IMR-90 (cell line): ENCODE data around the gene LMAN2.

Experiments
- BHLHE40 ChIP-seq: fragments of 150-350 bp; IDR thresholded peaks from 2 replicates; pipeline ENCODE4 v1.6.1; 2016; ENCODE audit warnings: mild to moderate bottlenecking, low read depth, low read length
- CTCF ChIP-seq: conservative IDR thresholded peaks from 2 replicates; pipeline ENCODE4 v1.5.1; 2012; ENCODE audit warnings: mild to moderate bottlenecking, low read depth, low read length, improper control_type of control experiment
- MXI1 ChIP-seq: IDR thresholded peaks from 2 replicates; pipeline ENCODE4 v1.6.1; 2012; ENCODE audit warnings: low read depth, mild to moderate bottlenecking, low read length, moderate library complexity, borderline replicate concordance
- RAD21 ChIP-seq: IDR thresholded peaks from 2 replicates; pipeline ENCODE4 v1.6.1; 2012; ENCODE audit warnings: low read length, improper control_type of control experiment
- RCOR1 ChIP-seq: IDR thresholded peaks from 2 replicates; pipeline ENCODE4 v1.6.1; 2012; ENCODE audit warnings: mild to moderate bottlenecking, low read length, improper control_type of control experiment; ENCODE audit not compliant: insufficient replicate concordance
- SMC3 ChIP-seq: fragments of 150-350 bp; IDR thresholded peaks from 2 replicates; pipeline ENCODE4 v1.6.1; 2016; ENCODE audit warnings: low read depth, mild to moderate bottlenecking, antibody characterized with exemption, low read length, moderate library complexity

GRCh38 chr5:177359860-177360259, 8.4 kb upstream of the LMAN2 start:
- TF ChIP-seq MXI1 (no peak), RCOR1 (no peak), CTCF (no peak), BHLHE40 (no peak), RAD21 (no peak), SMC3 (no peak)
